ENCODE results near the gene PPFIBP1. TPM values are rescaled to one million over a fixed set of nuclear protein-coding genes. Genes with fewer than 3 reads are reported as not detected.

The PPFIBP1 gene
- total and polyA plus RNA-seq, 9 of the 15 experiments (the other 6 are each of a cell fraction or from before 2014, with no cell fraction given), result 0.46 to 3.5 (median 1.8) TPM

DNA sequence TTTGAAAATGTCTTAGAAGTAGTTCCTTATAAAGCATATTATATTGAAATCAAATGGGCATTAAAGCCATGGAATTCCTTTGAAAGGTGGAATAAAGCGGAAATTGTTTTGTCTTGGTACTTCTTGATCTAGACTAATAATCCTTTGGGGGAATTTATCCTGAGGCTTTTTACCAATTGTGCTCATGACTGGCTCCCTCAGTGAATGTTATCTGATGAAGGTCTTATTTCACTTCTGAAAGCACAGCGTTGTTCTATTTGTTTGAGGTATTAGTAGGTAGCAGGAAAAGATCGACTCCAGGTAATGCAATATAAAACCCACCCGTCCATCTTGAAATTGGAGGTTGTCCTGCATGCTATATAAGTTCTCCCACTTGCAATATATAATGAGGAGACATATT lies 64.8 kb downstream of the PPFIBP1 start:
- ChIA-PET CTCF (ENCODE audit: low intra/inter-chr PET ratio) (no interaction called here), POLR2A (no interaction called here)
- TF ChIP-seq RBM39 (optimal IDR thresholded peaks at IDR 0.05; ENCODE audit: low read depth, low read length), result no peak
- no peak for TF ChIP-seq GATA2 (CRISPR knock-in tag; IDR thresholded peaks at IDR 0.05)
- TF ChIP-seq ZNF316 (IDR thresholded peaks at IDR 0.05), result no peak
- TF ChIP-seq ZNF699 (CRISPR knock-in tag; IDR thresholded peaks at IDR 0.05; ENCODE audit: insufficient replicate concordance), result no peak
- no peak for TF ChIP-seq POLR2A (conservative IDR thresholded peaks at IDR 0.05)
- TF ChIP-seq MTF1 (CRISPR knock-in tag; IDR thresholded peaks at IDR 0.05; ENCODE audit: borderline replicate concordance), result no peak
- TF ChIP-seq MEF2D (tag; conservative IDR thresholded peaks at IDR 0.05; ENCODE audit: low read depth), result no peak
- TF ChIP-seq, protein P1, sequence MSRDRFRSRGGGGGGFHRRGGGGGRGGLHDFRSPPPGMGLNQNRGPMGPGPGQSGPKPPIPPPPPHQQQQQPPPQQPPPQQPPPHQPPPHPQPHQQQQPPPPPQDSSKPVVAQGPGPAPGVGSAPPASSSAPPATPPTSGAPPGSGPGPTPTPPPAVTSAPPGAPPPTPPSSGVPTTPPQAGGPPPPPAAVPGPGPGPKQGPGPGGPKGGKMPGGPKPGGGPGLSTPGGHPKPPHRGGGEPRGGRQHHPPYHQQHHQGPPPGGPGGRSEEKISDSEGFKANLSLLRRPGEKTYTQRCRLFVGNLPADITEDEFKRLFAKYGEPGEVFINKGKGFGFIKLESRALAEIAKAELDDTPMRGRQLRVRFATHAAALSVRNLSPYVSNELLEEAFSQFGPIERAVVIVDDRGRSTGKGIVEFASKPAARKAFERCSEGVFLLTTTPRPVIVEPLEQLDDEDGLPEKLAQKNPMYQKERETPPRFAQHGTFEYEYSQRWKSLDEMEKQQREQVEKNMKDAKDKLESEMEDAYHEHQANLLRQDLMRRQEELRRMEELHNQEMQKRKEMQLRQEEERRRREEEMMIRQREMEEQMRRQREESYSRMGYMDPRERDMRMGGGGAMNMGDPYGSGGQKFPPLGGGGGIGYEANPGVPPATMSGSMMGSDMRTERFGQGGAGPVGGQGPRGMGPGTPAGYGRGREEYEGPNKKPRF (IDR thresholded peaks at IDR 0.05; ENCODE audit: low read depth, low read length), result no peak
- TF ChIP-seq, protein P2, sequence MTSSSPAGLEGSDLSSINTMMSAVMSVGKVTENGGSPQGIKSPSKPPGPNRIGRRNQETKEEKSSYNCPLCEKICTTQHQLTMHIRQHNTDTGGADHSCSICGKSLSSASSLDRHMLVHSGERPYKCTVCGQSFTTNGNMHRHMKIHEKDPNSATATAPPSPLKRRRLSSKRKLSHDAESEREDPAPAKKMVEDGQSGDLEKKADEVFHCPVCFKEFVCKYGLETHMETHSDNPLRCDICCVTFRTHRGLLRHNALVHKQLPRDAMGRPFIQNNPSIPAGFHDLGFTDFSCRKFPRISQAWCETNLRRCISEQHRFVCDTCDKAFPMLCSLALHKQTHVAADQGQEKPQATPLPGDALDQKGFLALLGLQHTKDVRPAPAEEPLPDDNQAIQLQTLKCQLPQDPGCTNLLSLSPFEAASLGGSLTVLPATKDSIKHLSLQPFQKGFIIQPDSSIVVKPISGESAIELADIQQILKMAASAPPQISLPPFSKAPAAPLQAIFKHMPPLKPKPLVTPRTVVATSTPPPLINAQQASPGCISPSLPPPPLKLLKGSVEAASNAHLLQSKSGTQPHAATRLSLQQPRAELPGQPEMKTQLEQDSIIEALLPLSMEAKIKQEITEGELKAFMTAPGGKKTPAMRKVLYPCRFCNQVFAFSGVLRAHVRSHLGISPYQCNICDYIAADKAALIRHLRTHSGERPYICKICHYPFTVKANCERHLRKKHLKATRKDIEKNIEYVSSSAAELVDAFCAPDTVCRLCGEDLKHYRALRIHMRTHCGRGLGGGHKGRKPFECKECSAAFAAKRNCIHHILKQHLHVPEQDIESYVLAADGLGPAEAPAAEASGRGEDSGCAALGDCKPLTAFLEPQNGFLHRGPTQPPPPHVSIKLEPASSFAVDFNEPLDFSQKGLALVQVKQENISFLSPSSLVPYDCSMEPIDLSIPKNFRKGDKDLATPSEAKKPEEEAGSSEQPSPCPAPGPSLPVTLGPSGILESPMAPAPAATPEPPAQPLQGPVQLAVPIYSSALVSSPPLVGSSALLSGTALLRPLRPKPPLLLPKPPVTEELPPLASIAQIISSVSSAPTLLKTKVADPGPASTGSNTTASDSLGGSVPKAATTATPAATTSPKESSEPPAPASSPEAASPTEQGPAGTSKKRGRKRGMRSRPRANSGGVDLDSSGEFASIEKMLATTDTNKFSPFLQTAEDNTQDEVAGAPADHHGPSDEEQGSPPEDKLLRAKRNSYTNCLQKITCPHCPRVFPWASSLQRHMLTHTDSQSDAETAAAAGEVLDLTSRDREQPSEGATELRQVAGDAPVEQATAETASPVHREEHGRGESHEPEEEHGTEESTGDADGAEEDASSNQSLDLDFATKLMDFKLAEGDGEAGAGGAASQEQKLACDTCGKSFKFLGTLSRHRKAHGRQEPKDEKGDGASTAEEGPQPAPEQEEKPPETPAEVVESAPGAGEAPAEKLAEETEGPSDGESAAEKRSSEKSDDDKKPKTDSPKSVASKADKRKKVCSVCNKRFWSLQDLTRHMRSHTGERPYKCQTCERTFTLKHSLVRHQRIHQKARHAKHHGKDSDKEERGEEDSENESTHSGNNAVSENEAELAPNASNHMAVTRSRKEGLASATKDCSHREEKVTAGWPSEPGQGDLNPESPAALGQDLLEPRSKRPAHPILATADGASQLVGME (CRISPR knock-in tag; IDR thresholded peaks at IDR 0.05), result no peak
- no peak for TF ChIP-seq ZNF561 (CRISPR knock-in tag; conservative IDR thresholded peaks at IDR 0.05)
- no peak for TF ChIP-seq ZNF445 (CRISPR knock-in tag; IDR thresholded peaks at IDR 0.05; ENCODE audit: low read depth)

More for the DNA sequence above, 64.8 kb downstream of the PPFIBP1 start:
- intact Hi-C loops (cut with micrococcal nuclease) (no loop called here), in situ Hi-C loops (cut with MboI) (no loop called here)
- H3K4me3 ChIP-seq, result no peak overlapping the region
- no peaks in the 10 kb centered on the region for H3K9me3 ChIP-seq (replicated peaks; ENCODE audit: control insufficient read depth, insufficient read depth, low read depth, low read length)
- H4K20me1 ChIP-seq (replicated peaks; ENCODE audit: control insufficient read depth, insufficient read depth, low read length), result no peaks in the 10 kb centered on the region
- H3K9ac ChIP-seq (ENCODE audit: insufficient read depth in 1 of 2, low read depth in 2 of 2, low read length in 2 of 2), result no peak overlapping the region
- H3K9me1 ChIP-seq (ENCODE audit: control insufficient read depth, insufficient read depth, low read length), result no peaks in the 10 kb centered on the region
- H3K4me2 ChIP-seq (ENCODE audit: insufficient read depth, low read length), result no peak overlapping the region
- no peaks in the 10 kb centered on the region for H3K36me3 ChIP-seq (ENCODE audit: control insufficient read depth, insufficient read depth, low read length)
- no TSS peak for BruUV-seq (replicated peaks)
- ATAC-seq, result no peak
- DNase-seq (ENCODE audit: extremely low read depth in 1 of 4, low spot score in 3 of 4), result no peak
- WGBS (ENCODE audit: insufficient coverage, low coverage, missing lambda C conversion rate), result 2% methylated on average over 4 of the region's 4 CpGs
- peaks cover 3 to 7% of the 10 kb centered on the region in 2 experiments; a peak in 3 of 5 replicates for H3K27me3 ChIP-seq (ENCODE audit: control insufficient read depth in 2 of 2, insufficient read depth in 2 of 2, low read length in 2 of 2)
- H3K79me2 ChIP-seq (ENCODE audit: control insufficient read depth, insufficient read depth, low read length), result no peaks in the 10 kb centered on the region
- no peaks in the 10 kb centered on the region; a peak in 1 of 5 replicates for H3K4me1 ChIP-seq (replicated peaks in 1 of 2; ENCODE audit: control insufficient read depth in 2 of 2, insufficient read depth in 2 of 2, low read length in 2 of 2)
- no peak overlapping the region for H3K27ac ChIP-seq (ENCODE audit: extremely low read depth, low read depth, low read length)
- no peak overlapping the region for H2AFZ ChIP-seq (ENCODE audit: low read depth, low read length)
- peak; percentile 37 for FAIRE-seq

All from K562 (cell line).